B cell (primary cell): Measurements from ENCODE around the gene AP2B1. TPM values are rescaled to one million over a fixed set of nuclear protein-coding genes. Genes with fewer than 3 reads are reported as not detected.

Source experiments
- ATAC-seq: fragments of 200-7000 bp; cut with Tn5 transposase; one replicate; pipeline ENCODE4 v1.10.0; 2021; ENCODE audit warnings: low read depth, mild to moderate bottlenecking, moderate number of reproducible peaks, moderate library complexity
- CTCF ChIA-PET: fragments of 350-600 bp; sonication (Branson Sonifier 250); formaldehyde crosslinking; loops from one replicate; lab custom pipeline; 2021; ENCODE audit warnings: antibody characterized with exemption, inconsistent platforms; lab: Charles Lee
- POLR2A ChIA-PET: fragments of 350-600 bp; sonication (Branson Sonifier 250); formaldehyde crosslinking; loops from one replicate; lab custom pipeline; 2021; ENCODE audit warnings: antibody characterized with exemption; lab: Charles Lee
- DNase-seq: peaks from one replicate; pipeline ENCODE4 v3.0.0; 2013
- H2AFZ ChIP-seq: 2 replicates; pipeline ENCODE4 v1.6.1; 2012; ENCODE audit warnings: mild to moderate bottlenecking, low read depth, low read length; ENCODE audit not compliant: insufficient read depth, poor library complexity, severe bottlenecking
- H3K27ac ChIP-seq, 2 donors: 1 replicate in 1 of 2; 2 replicates in 1 of 2; pipeline ENCODE4 v1.5.1; 2012 to 2013; ENCODE audit warnings: low read length in 2 of 2, mild to moderate bottlenecking in 2 of 2, moderate library complexity in 1 of 2
- H3K27me3 ChIP-seq, 4 experiments: fragments of 200-600 bp in 1 of 4; sonication (generic) in 1 of 4; replicated peaks in 1 of 4; 1 replicate in 2 of 4; 2 replicates in 2 of 4; pipeline versions ENCODE4 v1.6.1 to v1.7.0; 2013 to 2016; ENCODE audit warnings: low read length in 3 of 4, mild to moderate bottlenecking in 2 of 4, mixed read lengths in 1 of 4, moderate library complexity in 1 of 4; ENCODE audit not compliant: insufficient read depth in 4 of 4, control insufficient read depth in 3 of 4; ENCODE audit errors: control extremely low read depth in 1 of 4
- H3K36me3 ChIP-seq, 2 experiments: replicated peaks in 1 of 2; 1 replicate in 1 of 2; 2 replicates in 1 of 2; pipeline versions ENCODE4 v1.6.1 to v1.7.1; 2013; ENCODE audit warnings: low read length in 1 of 2; ENCODE audit not compliant: insufficient read depth in 2 of 2, control insufficient read depth in 1 of 2; ENCODE audit errors: control extremely low read depth in 1 of 2, extremely low read depth in 1 of 2
- H3K4me1 ChIP-seq, 2 donors: fragments of 200-600 bp in 1 of 2; sonication (generic) in 1 of 2; 1 replicate in 1 of 2; 2 replicates in 1 of 2; pipeline versions ENCODE4 v1.5.1 to v1.6.1; 2013 to 2017; ENCODE audit warnings: low read length in 2 of 2; ENCODE audit not compliant: control insufficient read depth in 2 of 2, insufficient read depth in 2 of 2
- H3K4me2 ChIP-seq: replicated peaks from 2 replicates; pipeline ENCODE3; 2012; ENCODE audit warnings: mild to moderate bottlenecking, low read depth, low read length; ENCODE audit not compliant: poor library complexity, severe bottlenecking
- H3K4me3 ChIP-seq, 5 experiments: fragments of 200-600 bp in 1 of 5; sonication (generic) in 1 of 5; 1 replicate in 3 of 5; 2 replicates in 2 of 5; pipeline versions ENCODE4 v1.5.1 to v1.7.0; 2011 to 2016; ENCODE audit warnings: low read length in 4 of 5, mild to moderate bottlenecking in 4 of 5, low read depth in 2 of 5, control low read depth in 1 of 5, moderate library complexity in 1 of 5; ENCODE audit not compliant: insufficient read depth in 1 of 5; ENCODE audit errors: control extremely low read depth in 1 of 5, extremely low read depth in 1 of 5
- H3K79me2 ChIP-seq: fragments of 200-600 bp; sonication (generic); one replicate; pipeline ENCODE4 v1.6.0; 2016; ENCODE audit warnings: low read length; ENCODE audit not compliant: control insufficient read depth, insufficient read depth
- H3K9ac ChIP-seq: fragments of 200-600 bp; sonication (generic); 2 replicates; pipeline ENCODE4 v1.6.1; 2017; ENCODE audit warnings: mild to moderate bottlenecking, low read length, moderate library complexity
- H3K9me3 ChIP-seq, 3 donors: one replicate each; pipeline versions ENCODE4 v1.6.1 to v1.7.1; 2013; ENCODE audit warnings: low read length in 2 of 3; ENCODE audit not compliant: control insufficient read depth in 2 of 3, insufficient read depth in 1 of 3; ENCODE audit errors: control extremely low read depth in 1 of 3
- H4K20me1 ChIP-seq: 2 replicates; pipeline ENCODE4 v1.6.0; 2012; ENCODE audit warnings: mild to moderate bottlenecking, low read length; ENCODE audit not compliant: insufficient read depth, control insufficient read depth, poor library complexity, severe bottlenecking
- H3K27ac Mint-ChIP-seq: one replicate; pipeline ENCODE4 v1.8.0; 2021; ENCODE audit warnings: mixed read lengths
- H3K27me3 Mint-ChIP-seq: one replicate; pipeline ENCODE4 v1.8.0; 2021; ENCODE audit warnings: mixed read lengths
- H3K4me1 Mint-ChIP-seq: one replicate; pipeline ENCODE4 v1.8.0; 2021; ENCODE audit warnings: mixed read lengths
- H3K4me3 Mint-ChIP-seq: one replicate; pipeline ENCODE4 v1.8.0; 2021; ENCODE audit warnings: mixed read lengths
- H3K9me3 Mint-ChIP-seq: one replicate; pipeline ENCODE4 v1.8.0; 2022; ENCODE audit warnings: mixed read lengths; ENCODE audit not compliant: insufficient read depth
- EZH2 ChIP-seq: IDR thresholded peaks from 2 replicates; pipeline ENCODE4 v1.6.1; 2012; ENCODE audit warnings: borderline replicate concordance, low read depth, mild to moderate bottlenecking, moderate library complexity, low read length; ENCODE audit not compliant: insufficient read depth, poor library complexity, severe bottlenecking
- WGBS: methylation state at CpG from one replicate; pipeline ENCODE4 v1.1.5; 2013; ENCODE audit warnings: missing lambda C conversion rate; ENCODE audit not compliant: insufficient coverage; 5-methylcytosine and 5-hydroxymethylcytosine counted together
- intact Hi-C: fragments of 100-400 bp; cut with micrococcal nuclease; formaldehyde crosslinking; loops from one replicate; pipeline ENCODE4 v1.10.0; 2022
- polyA plus RNA-seq: library from polyadenylated mRNA; depleted of rRNA; stranded (reverse); fragments of >200 nt; gene quantifications from 2 replicates; pipeline ENCODE4 v1.2.3, GENCODE V29; 2012
- total RNA-seq, 2 donors: library from RNA; stranded (reverse); fragments of 120-200 nt in 1 of 2; gene quantifications; 1 replicate in 1 of 2; 2 replicates in 1 of 2; pipeline versions ENCODE4 v1.2.3 to v1.2.4, GENCODE V29; 2013 to 2022
- TF ChIP-seq, protein P1 (sequence below): fragments of 200-600 bp; IDR thresholded peaks from one replicate; pipeline ENCODE4 v1.8.0; 2022; ENCODE audit warnings: antibody characterized with exemption, mild to moderate bottlenecking

Gene AP2B1
- total and polyA plus RNA-seq, 2 donors (not counting 1 experiment from before 2014, with no cell fraction given) = 33.1 to 123 TPM

DNA sequence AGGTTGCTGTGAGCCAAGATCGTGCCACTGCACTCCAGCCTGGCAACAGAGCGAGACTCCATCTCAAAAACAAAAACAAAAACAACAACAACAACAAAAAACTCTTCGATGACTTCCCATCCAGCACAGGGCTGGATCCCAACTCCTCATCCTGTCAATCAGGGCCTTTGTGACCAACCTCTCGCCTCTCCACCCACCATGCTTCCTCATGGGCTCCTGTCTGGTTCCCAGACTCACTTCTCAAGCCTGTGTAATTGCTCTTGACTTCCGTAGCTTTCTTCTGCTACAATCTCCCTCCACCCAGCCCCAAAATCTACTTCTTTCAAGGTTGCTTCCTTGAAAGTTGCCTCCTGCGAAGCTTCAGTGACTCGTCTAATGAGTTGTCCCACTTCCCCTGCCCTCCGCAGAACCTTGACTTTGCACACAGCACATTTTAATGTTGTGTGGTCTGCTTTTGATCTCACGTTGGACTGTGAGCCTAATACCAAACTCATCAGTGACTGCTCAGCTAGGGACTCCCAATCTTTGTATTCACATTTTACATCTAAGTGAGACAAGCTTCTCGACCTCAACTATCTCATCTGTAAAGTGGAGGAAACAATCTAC is 143.4 kb downstream of the AP2B1 start:
- Histone ChIP-seq H3K27ac (no peak overlapping the region), H3K4me1 (peaks cover 9 to 11% of the 10 kb centered on the region in 2 donors), H4K20me1 (no peaks in the 10 kb centered on the region), H3K4me2 (peak overlapping the region; percentile 79), H2AFZ (no peak overlapping the region), H3K4me3 (no peak overlapping the region), H3K36me3 (peaks cover 3 to 12% of the 10 kb centered on the region in 2 experiments), H3K27me3 (peaks cover 0 to 12% (median 0%) of the 10 kb centered on the region in 4 experiments), H3K9me3 (no peaks in the 10 kb centered on the region), H3K9ac (no peak overlapping the region), H3K79me2 (no peaks in the 10 kb centered on the region)
- DNase-seq (no peak), ATAC-seq (no peak)
- TF ChIP-seq, protein P1, sequence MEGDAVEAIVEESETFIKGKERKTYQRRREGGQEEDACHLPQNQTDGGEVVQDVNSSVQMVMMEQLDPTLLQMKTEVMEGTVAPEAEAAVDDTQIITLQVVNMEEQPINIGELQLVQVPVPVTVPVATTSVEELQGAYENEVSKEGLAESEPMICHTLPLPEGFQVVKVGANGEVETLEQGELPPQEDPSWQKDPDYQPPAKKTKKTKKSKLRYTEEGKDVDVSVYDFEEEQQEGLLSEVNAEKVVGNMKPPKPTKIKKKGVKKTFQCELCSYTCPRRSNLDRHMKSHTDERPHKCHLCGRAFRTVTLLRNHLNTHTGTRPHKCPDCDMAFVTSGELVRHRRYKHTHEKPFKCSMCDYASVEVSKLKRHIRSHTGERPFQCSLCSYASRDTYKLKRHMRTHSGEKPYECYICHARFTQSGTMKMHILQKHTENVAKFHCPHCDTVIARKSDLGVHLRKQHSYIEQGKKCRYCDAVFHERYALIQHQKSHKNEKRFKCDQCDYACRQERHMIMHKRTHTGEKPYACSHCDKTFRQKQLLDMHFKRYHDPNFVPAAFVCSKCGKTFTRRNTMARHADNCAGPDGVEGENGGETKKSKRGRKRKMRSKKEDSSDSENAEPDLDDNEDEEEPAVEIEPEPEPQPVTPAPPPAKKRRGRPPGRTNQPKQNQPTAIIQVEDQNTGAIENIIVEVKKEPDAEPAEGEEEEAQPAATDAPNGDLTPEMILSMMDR = no peak
- TF ChIP-seq EZH2 = no peak
- no peak overlapping the region for H3K27ac Mint-ChIP-seq
- POLR2A ChIA-PET = no interaction called here
- intact Hi-C loops = no loop called here
- 96% methylated on average over 5 of the region's 10 CpGs for WGBS
- no peaks in the 10 kb centered on the region for H3K9me3 Mint-ChIP-seq
- H3K4me3 Mint-ChIP-seq = peak overlapping the region; percentile 81
- H3K27me3 Mint-ChIP-seq = peaks cover 11% of the 10 kb centered on the region
- CTCF ChIA-PET = interaction anchor here (1.2 to 1.5 kb wide), 3 partner anchors 15 to 78 kb away, joined by 3 to 4 read pairs (median 3); partner anchors contain the start of gene TAF15
- peaks cover 15% of the 10 kb centered on the region for H3K4me1 Mint-ChIP-seq

DNA sequence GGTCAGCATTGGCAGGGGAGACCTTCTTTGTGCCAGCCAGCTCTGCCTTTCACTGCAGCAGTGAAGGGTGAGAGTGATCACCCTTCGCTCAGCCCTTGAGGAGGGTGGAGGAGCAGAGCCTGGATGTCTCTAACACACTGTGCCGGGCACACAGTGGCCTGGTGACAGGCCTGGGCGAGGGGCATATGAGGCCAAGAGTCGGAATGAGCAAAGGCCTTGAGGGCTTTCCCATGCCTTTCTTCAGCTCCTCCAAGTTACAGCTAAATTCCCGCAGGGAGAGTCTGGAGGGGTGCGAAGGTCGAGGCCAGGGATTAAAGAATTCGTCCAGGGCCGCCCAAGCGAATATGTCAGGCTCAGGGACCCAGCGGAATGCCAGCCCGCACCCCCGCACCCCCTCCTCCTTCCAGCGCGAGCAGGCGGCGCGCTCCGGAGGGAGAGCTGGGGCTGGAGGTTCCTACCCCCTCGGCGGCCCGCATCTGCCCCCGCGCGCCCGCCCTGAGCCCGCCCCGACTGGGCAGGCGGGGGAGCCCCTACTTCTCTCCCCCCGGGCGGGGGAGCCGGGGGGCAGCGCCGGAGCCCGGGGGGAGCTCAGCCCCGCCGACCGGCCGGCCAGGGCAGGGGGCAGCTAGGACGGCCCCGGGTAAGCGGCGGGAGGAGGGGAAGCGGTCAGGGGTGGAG is 144.3 kb downstream of the AP2B1 start, which contains the start of gene RASL10B:
RASL10B (plus strand) TSS at position 401 of the 678 bp plus-strand sequence. CDS start 3,546 bp downstream, outside the sequence.
- no peaks in the 10 kb centered on the region for H4K20me1 ChIP-seq
- peaks cover 3 to 4% of the 10 kb centered on the region in 2 experiments for H3K36me3 ChIP-seq
- no peaks in the 10 kb centered on the region for H3K9me3 Mint-ChIP-seq
- peaks cover 15% of the 10 kb centered on the region for H3K4me1 Mint-ChIP-seq
- no peak within 1 kb of the TSS for H3K27ac Mint-ChIP-seq
- no peaks in the 10 kb centered on the region for H3K9me3 ChIP-seq
- H3K27me3 ChIP-seq = peaks cover 0 to 12% (median 0%) of the 10 kb centered on the region in 4 experiments
- intact Hi-C loops = no loop called here
- DNase-seq (peak; percentile 46), ATAC-seq (peak; percentile 70)
- H3K4me1 ChIP-seq = peaks cover 9 to 11% of the 10 kb centered on the region in 2 donors
- peaks cover 11% of the 10 kb centered on the region for H3K27me3 Mint-ChIP-seq
- no peak for TF ChIP-seq EZH2
- no peak within 1 kb of the TSS for H3K27ac ChIP-seq
- CTCF ChIA-PET = interaction anchor here (1.2 to 1.5 kb wide), 3 partner anchors 14 to 77 kb away, joined by 3 to 4 read pairs (median 3); partner anchors contain the start of gene TAF15
- H3K4me3 Mint-ChIP-seq = peak within 1 kb of the TSS; percentile 81
- H3K4me3 ChIP-seq = peak within 1 kb of the TSS in 3 of 5 experiments; percentile 10 to 40 (median 31)
- peak within 1 kb of the TSS; percentile 45 for H3K9ac ChIP-seq
- no peaks in the 10 kb centered on the region for H3K79me2 ChIP-seq
- 12% methylated on average over 20 of the region's 44 CpGs for WGBS
- peak within 1 kb of the TSS; percentile 79 for H3K4me2 ChIP-seq
- POLR2A ChIA-PET = interaction anchor here (0.6 kb wide), 1 partner anchor 74 kb away, joined by 7 read pairs; no protein-coding TSS in a partner anchor
- peak within 1 kb of the TSS; percentile 21 for H2AFZ ChIP-seq
